DMS79 treated with DMSO at 0.1 percent for 48 hours (cell line): ENCODE data around the gene TUBA4B.
A peak's percentile ranks its signal among the peaks of the same experiment; 100 is the strongest.
"Not testable (repeated sequence)": the region's sequence is repeated elsewhere in the genome, so short reads cannot be mapped to it uniquely, and the experiment has no call there.

ENCODE experiments used
- DNase-seq: peaks from one replicate; lab custom pipeline; 2025; lab: John Stamatoyannopoulos, UW

TUBA4B gene

DNA sequence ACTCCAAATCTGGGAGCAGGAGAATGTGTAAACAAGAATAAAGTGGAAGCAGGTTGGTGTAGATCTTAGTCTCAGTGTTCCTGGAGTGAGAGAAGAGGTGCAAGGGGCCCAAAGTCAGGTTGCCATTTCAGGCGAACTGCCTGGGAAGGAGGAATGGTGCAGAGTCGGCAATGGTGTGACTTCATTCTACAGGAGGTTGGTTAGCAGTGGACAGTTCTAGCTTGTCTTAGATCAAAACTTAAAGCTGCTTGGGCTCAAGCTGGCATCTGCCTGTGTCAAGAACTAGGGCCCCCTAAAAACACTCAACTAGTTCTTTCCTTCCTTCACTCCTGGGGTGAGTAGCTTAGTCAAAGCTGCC lies 4.2 kb upstream of the TUBA4B start:
- no peak for DNase-seq

DNA sequence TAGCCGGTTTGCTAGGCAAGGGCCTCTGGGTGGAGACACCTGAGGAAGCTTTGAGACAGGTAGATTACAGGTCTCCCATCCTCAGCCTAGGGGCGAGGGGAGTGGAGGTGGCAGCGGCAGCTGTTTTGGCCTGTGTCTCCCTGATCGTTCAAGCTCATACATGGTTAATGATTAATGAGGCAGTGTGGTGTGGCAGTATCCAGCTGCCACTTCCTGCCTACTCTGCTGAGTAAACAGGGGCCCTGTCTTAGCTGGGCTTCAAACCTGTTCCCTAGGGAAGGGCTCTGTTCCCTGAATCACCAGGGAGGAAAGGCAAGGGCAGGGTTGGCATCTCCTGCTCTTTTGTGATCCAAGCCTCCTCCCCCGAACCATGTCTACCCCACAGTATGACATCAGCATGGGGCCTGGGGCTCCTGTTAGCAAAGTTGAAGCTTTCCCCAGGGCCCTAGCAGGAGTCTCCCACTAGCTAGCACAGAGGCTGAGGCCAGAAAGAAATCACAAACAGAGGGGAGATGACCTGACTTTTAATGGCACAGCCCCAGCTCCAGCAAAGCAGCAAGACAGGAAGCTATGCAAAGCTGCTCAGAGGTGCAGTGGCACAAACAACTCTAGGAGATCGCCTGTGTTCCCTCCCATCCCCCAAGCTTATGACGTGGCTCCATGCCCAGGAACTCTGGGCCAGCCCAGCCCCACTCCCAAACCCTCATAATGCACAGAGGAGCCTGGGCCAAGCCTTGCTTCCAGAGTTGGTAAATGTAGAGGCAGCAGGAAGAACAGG lies 3.7 kb upstream of the TUBA4B start:
- DNase-seq, result no peak

DNA sequence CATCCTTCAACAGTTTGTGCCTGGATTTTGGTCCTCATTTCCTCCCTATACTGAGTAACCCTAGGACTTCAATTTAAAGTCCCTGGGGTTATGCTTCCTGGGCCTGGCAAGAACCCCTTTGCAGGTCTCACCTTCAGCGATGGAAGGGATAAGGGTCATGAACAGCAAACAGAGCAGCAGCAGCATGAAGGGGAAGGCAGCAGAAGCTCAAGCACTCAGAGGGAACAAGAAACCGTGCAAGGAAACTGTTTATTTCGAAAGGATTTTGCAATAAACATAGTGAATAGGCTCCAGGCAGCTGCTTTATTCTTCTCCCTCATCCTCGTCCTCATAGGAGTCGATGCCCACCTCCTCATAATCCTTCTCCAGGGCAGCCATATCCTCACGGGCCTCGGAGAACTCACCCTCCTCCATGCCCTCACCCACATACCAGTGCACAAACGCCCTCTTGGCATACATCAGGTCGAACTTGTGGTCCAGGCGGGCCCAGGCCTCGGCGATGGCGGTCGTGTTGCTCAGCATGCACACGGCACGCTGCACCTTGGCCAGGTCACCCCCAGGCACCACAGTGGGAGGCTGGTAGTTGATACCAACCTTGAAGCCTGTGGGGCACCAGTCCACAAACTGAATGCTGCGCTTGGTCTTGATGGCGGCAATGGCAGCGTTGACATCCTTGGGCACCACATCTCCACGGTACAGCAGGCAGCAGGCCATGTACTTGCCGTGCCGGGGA lies 2.8 kb upstream of the TUBA4B start:
- DNase-seq, result no peak

DNA sequence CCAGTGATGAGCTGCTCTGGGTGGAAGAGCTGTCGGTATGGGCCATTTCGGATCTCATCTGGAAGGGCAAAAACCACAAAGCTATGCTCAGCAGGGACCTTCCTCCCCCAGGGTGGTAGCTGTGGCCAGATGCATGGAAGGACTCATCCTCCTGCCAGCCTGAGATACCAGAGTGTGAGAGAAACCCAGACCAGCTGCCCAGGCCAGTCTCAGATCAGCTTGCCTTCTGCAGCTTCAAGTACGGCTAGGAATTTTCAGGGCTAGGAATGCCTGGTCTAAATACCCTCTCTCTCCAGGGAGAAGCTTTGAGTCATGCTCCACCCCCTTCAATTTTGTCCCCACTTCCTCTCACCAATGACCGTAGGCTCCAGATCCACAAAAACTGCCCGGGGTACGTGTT lies 1.4 kb upstream of the TUBA4B start:
- DNase-seq, result no peak

DNA sequence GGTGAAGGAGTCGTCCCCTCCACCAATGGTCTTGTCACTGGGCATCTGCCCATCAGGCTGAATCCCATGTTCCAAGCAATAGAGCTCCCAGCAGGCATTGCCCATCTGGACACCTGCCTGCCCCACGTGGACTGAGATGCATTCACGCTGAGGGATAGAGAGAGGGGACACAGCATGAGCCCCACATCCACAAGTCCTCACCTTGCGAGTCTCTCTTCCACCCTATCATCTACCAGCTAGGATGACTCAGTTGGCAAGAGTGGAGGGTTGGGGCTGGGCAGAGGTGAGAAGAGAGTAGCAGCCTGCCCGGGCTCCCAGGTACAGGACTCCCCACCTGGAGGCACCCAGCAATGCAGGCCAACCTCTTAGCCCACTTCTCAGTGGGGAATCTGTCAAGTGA lies 959 bp upstream of the TUBA4B start:
- DNase-seq, result no peak

DNA sequence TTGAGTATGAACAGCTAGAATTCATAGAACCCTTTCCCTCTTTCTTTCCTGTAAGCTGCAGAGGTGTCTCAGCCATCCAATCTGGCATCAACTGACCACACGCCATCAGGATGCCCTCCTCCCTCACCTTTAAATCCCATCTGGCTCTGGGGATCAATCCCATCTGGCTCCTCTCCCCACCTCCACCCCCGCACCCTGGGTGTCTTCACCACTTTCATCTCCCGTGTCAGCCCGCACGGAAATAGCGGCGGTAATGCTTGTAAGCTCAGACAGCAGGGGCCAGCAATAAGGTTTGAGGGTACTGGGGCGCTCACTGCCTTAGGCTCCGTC lies 508 bp upstream of the TUBA4B start:
- DNase-seq, result no peak

DNA sequence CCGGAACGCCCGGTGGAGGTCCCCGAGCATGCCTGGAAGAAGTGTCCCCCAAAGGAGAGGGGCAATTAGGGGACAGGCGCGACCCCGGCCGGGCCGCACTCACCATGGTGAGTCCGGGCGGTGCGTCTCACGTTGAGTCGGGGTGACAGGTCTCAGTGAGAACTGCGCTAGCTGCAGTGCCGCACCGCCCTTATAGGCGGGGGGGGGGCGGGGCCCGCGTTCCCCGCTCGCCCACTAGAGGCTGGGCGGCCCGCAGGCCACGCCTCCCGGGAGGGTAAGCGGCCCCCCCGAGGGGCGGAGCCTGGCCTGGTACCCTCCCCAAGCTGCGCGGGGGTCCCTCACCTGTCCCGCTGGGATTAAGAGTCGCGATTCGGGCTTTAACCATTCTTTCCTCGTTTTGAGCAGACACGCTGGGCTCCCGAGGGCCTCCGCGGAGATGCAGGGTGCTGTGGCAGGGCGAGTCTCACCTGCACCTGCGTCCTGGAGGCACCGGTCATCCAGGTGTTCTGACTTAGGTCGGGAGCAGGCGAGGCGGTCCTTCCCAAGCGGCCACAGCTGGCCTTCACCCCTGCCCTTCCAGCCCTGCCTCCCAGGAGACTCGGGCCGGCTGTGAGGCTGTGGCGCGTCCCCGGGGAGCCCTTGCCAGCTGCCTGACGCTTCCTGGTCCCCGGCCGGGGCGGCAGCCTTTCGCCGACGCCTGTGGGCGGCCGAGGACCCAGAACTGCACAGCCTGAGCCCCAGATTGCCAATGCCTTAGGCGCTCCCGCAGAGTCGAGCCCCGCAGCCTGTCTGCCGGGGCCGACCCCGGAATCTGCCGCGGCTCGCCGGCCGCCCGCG lies 928 bp downstream of the TUBA4B start, which contains the start of gene TUBA4A:
TSS of gene TUBA4A (minus strand) at position 166 of the 837 bp plus-strand sequence. CDS start at position 106, 60 bp downstream.
- DNase-seq, result peak; percentile 45

DNA sequence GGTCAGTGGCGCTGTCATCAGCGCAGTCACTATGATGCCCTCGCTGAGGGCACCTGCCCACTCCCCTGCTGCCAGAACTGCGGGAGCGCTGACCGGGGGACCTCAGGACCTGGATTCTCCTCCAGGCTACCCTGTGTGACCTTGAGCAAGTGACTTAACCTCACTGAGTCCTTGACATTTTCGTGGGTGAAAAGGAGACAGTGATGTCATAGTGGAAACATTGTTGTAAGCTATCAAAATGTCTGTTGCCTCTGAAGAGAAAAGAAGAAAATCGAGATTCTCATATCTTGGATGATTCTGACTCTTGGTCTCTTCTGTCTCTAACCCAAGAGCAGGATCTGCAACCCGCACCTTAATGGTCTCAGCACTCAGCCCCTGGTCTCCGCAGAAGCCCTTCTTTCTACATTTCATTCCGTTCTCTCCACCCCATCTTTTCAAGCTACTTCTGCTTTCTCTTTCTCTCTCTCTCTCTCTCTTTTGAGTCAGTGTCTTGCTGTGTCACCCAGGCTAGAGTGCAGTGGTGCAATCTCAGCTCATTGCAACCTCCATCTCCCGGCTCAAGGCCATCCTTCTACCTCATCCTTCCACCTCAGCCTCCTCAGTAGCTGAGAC lies 1.7 kb downstream of the TUBA4B start:
- no peak for DNase-seq

DNA sequence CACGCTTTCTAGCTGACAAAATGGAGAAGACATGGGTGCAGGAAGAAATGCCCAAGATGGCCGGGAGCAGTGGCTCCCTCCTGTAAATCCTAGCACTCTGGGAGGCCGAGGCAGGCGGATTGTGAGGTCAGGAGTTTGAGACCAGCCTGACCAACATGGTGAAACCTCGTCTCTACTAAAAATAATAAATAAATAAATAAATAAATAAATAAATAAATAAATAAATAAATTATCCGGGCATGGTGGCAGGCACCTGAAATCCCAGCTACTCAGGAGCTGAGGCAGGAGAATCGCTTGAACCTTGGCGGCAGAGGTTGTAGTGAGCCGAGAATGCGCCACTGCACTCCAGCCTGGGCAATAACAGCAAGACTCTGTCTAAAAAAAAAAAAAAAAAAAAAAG lies 5.9 kb downstream of the TUBA4B start:
- not testable (repeated sequence) for DNase-seq

DNA sequence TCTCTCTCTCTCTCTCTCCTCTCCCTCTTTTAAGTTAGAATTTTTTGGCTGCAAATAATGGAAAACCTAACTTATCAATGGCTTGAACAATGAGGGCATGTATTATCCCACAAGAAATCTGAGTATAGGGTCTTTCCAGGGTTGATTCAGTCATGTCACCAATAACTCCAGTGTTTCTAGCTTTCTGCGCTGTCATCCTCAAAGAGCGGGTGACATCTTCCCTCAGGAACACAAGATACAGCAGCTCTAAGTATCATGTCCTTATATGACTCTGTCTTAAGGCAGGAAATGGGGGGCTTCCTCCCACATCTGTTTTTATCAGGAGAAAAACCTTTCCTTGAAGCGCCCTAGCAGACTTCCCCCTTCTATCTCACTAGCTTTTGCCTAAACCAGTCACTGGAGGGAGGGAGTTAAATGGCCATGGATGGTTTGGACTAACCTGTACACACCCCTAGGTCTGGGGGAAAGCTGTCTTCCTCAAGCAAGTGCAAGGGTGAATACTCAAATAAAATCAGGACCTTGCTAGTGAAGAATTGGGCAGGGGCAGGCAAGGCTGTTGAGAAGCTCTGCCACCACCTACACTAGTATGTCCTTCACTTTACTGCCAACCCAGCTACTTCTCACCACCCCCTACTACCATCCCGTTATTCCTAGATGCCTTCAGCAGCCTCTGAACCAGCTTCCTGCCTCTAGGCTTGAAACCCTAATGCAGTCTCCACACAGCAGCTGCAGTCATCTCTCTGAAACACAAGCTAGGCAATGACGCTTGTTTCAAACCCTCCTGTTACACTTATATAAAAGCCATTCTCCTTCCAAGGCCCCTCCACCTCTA lies 8.2 kb downstream of the TUBA4B start:
- no peak for DNase-seq

DNA sequence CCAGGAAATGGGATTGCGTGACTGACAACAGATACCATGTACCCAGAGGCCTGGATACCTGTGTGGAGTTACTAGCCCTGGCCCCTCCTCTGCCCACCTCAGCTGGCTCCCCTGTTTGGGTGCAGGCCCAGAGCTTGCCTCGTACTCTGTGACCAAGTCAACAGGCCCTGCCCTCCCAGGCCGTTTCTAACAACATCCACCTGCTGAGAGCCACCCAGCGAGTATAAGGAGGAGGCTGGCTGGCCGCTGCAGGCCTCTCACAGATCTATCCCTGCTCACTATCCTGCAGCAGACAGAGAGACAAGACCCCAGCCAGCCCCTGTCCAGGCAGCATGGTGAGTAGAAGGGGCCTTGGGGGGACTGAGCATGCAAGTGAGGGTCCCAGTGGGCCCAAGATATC lies 13.2 kb downstream of the TUBA4B start:
- DNase-seq, result no peak

DNA sequence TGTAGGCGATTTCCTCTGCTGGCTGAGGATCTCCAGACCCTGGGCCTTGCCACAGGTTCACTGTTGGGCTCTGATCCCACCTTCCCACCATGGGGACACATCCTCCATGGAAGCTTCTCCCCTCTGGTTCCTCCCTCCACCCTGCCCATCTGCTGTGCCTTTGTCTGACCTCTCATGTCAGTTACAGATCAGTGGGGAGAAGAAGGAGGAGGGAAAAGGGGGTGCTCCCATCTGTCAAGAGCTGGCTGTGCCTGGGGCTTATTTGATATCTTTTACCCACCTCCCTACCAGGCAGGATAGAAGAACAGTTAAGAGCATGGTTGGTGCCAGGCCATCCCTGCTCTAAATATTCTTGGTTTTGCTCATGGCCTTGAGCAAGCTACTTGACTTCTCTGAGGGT lies 13.8 kb downstream of the TUBA4B start:
- DNase-seq, result no peak

DNA sequence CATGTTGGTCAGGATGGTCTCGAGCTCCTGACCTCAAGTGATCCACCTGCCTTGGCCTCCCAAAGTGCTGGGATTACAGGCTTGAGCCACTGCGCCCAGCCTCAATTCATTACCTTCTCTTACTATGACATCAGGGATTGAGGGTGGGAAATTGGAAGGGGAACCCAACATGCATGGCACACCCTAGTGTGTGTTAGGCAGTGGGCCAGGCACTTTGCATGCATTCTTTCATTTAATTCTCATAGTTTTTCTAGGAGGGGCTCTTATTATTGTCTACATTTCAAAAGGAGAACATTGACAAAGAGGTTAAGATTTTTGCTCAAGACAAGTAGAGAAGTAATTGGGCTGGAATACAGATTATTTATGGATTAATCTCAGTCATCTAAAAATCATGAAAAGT lies 15.3 kb downstream of the TUBA4B start:
- no peak for DNase-seq

DNA sequence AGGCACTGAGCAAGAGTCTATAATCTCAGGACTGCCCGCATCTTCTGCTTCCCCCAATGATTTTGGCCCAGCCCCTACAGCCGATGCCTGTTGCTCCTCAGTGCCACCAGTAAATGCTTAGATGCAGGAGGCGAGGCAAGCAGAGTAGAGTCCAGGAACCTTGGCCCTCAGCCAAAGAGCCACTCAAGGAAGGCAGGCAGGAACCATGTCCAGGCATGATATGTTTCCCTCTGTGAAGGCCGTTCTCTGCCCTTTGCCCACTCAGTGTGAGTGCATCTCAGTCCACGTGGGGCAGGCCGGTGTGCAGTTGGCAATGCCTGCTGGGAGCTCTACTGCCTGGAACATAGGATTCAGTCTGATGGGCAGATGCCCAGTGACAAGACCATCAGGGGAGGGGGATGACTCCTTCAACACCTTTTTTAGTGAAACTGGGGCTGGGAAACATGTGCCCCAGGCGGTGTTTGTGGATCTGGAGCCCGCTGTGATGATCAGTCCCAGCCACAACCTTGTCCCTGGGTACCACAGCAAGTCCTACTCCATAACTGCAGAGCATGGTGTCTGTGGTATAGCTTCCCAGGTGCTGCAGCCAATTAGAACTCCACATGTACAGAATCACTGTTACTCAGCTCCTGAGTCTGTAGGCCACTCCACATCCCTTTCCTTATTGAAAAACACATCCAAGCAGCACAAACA lies 16.5 kb downstream of the TUBA4B start:
- DNase-seq, result peak; percentile 89

DNA sequence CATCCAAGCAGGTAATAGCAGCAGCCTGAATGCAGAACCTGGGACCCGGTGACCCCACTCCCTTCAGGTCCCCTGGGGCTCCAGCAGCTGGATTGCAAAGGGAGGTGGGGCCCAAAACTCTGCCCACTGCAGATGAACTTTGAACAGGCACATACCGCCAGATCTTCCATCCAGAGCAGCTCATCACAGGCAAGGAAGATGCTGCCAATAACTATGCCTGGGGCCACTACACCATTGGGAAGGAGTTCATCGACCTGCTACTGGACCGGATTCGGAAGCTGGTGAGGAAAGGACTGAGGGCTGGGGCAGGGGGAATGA lies 17.0 kb downstream of the TUBA4B start:
- no peak for DNase-seq

DNA sequence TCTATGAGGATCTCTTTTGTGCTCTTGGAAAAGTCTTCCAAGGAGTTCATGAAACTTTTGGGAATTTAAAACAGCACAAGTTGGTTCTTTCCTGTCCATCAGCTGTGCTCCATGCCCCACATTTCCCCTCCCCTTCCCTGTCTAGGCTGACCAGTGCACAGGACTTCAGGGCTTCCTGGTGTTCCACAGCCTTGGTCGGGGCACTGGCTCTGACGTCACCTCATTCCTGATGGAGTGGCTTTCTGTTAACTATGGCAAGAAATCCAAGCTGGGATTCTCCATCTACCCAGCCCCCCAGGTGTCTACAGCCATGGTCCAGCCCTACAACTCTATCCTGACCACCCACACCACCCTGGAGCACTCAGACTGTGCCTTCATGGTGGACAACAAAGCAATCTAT lies 18.0 kb downstream of the TUBA4B start:
- no peak for DNase-seq

DNA sequence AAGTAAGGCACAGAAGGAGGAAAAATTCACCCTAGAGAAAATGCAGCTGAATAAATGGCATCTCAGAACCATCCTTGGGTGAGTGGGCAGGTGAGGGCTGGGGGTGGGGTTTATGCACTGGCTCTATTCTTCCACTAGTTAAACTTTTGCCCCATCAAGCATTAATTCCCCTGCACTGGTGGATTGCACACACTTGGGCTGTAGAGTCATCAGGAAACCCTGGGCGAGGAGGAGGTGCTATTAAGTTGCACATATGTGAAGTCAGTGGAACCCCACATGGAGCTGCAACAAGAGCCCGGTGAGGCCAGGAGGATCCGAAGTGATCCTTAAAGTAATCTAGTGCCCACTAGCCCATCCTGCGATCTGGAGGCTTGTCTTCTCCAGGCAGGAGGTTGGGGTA lies 19.3 kb downstream of the TUBA4B start:
- no peak for DNase-seq

DNA sequence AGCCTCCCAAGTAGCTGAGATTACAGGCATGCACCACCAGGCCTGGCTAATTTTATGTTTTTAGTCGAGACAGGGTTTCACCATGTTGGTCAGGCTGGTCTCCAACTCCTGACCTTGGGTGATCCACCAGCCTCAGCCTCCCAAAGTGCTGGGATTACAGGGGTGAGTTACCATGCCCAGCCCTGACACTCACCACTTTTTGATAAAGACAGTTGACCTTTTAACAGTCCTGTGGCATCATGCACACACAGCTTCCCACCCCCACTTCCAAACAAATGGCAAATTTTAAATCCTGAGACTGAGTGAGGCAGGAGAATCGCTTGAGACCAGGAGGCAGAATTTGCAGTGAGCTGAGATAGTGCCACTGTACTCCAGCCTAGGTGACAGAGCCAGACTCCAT lies 20.0 kb downstream of the TUBA4B start:
- no peak for DNase-seq

DNA sequence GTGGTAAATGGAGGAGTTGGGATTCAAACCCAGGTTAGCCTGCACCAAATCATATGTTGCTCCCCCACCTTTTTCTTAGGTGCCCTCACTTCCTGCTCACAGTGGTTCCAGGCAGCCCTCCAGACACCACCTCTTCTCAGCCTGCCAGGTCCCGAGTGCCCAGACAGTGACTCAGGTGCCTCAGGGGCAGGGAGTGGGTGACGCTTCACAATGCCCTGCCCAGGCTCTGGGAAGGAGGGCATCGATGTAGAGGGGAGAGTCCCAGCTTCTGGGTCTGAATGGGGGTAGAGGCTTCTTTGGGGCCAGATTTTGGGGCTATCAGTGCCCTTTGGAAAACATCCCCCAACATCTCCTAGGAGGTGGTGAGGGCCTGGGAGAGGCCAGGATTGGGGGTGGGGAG lies 20.9 kb downstream of the TUBA4B start:
- DNase-seq, result no peak

DNA sequence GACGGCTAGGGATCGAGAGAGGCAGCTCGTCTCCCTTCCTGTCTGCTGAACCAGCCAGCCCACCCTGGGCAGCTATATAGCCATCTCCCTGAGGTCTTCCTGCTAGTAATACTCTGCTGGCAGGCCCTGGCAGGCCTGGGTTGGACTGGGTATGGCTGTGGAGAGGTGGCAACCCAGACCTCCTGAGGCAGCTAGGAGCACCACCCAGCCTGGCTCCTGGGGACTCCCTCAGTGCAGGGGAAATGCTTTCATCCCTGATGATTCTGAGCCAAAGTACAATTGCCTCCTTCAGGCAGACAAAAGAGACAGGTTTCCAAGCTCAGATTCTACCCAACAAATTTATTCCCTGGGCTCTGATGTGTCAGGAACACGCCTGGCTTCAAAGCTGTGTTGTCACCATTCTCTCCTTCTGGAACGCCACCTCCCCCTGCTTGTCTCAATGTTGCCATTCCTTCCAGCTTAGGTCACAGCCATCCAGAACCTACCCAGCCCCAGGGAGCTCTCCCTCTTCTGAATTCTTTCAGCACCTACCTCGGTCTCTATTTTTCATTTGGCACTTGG lies 21.4 kb downstream of the TUBA4B start:
- no peak for DNase-seq
